OCI-LY1 (cell line): ENCODE results near the gene SMOC2.

Source experiments
- CTCF ChIP-seq: fragments of 200-600 bp; sonication (generic), shearing (Covaris generic); IDR thresholded peaks from 2 replicates; pipeline ENCODE4 v1.5.1; 2017; ENCODE audit warnings: mild to moderate bottlenecking, antibody characterized with exemption, low read length, moderate library complexity, mixed read lengths
- EZH2 ChIP-seq: fragments of 200-600 bp; sonication (generic), shearing (Covaris generic); IDR thresholded peaks from 2 replicates; pipeline ENCODE4 v1.8.0; 2017; ENCODE audit warnings: borderline replicate concordance, mixed run types, mild to moderate bottlenecking, antibody characterized with exemption, low read length, moderate library complexity, mixed read lengths

GRCh38 chr6:168413018-168413720 is 27.8 kb upstream of the SMOC2 start:
- TF ChIP-seq CTCF (no peak), EZH2 (no peak)
